ENCODE results near the gene GDPD2.

GDPD2 gene

GRCh38 chrX:70476934-70477733, 54.0 kb downstream of the GDPD2 start:
- no peak for DNase-seq

DNA sequence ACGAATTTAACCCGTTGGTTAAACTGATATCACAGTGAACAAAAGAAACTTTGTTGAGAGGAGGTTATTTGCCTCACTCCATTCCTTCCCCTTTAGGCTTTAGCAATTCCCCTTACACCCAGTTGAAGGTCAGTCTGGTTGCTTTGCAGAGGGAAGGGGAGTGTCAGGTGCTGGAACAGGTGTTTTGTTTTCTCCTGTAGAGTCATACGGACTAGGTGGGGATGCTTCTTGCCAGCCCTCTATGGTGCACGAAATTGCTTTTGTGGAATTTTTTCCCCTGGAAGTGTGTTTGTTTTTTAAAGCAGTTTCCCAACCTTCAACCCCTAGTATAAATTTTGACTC, 54.6 kb downstream of the GDPD2 start:
- DNase-seq, result no peak

DNA sequence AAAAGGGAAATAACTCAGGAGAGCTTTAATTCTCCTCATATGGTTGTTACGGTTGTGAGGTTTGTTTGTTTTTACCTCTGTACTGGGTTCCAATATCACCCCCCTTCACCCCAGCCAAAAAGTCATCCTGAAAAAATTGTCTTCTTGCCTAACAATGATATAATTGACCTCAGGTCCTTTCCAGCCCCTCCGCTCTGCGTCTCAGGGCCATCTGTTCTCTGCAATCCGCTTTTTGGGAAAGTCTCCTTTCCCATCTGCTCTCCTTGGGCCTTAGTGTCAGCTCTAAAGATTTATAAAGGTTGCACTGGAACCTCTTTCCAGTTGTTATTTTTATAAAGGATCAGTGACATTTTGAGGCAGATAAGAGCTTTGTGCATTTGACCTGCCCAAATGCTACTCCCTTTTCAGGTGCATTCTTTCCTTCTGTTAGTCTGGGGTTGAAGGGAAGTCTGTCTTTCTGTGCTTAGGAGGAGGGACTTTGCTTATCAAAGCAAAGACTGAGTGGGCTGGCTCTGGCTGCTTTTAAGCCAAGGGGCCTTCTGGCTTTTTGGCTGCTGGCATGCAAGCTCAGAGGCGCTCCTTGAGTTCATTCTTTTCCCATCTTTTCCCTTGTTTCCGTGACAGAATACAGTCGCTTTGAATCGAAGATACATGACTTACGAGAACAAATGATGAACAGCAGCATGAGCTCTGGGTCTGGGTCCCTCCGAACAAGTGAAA, 55.6 kb downstream of the GDPD2 start:
- DNase-seq, result no peak

DNA sequence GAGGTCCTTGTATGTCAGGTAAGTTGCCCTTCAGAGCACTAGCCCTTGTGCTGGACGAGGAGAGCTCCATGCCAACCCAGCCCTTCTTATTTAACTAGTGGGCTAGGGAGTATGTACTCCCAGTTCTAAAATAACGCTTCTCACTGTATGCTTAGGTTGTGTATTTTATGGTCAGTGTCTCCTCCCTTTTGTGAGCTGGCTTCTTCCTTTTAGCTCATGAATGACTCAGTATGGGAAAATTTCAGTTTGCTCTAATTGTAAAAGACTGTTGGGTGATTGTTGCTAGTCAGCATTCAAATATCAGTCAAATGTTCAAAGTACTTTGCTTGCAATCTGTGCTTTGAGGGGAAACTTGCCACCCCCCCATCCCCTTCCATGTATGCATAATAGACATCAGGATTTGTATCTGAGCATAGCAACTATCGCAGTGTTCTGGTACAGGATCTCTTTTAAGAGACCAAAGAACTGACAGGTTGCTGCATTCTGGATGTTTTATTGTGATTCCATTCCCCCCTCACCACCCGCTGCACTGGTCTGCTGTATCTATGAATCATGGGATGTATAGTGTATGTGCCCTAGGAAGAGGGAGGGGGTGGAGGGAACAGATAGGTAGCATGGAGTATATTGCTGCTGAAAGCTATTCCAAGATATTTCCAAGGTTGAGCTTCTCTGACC, 56.3 kb downstream of the GDPD2 start:
- no peak for DNase-seq

- no peak for DNase-seq
Measured at GRCh38 chrX:70479922-70480659, 57.0 kb downstream of the GDPD2 start.

DNA sequence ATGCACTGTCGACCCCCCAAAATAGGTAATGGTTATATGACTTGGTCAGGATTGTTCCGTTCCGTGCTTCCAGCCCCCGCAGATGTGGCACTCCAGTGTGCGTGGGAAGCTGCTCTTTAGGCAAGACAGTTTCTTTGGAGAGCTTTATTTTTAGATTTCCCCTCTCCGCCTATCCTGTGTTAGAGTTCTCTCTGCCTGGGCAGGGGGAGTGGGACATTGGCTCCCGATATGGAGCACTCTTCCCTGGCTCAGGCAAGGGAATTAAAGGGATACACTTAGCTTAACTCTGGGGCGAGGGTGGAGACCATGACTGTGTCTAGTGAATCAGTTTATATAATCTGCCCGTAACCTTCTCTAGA, 57.5 kb downstream of the GDPD2 start:
- DNase-seq, result no peak

DNA sequence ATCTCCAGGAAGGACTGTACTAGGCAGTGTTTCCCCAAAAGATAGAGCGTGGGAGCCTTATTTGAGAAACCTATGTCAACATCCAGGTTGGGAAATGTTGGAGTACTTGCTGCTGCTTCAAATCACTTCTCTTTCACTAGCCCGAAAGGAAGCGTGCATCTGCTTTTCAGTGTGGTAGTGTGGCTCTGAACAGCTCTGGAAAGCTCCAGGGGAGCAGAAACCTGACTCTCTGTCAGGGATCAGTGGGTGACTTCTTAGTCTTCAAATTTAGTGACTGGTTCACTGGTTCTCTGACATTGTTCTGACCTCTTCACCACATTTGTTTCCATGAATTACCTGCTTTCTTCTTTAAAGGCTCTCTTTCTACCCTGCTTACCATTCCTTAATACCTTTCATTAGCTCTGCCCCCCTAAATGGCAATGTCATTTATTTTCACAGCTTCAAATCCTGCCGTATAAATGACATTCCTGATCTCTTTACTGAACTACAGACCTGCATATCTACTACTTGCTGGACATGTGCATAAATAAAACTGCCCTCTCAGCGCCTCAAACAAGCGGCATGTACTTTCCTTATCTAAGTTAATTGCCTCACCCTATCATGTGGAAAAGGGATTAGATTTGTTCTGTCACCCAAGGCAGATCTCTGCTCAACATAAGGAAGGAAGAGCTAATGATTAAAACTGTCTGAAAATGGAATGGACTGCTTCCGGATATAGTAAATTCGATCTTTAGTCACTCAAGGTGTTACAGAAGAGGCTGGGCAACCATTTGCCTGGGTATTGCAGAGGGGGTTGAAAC, 58.6 kb downstream of the GDPD2 start:
- DNase-seq, result no peak

DNA sequence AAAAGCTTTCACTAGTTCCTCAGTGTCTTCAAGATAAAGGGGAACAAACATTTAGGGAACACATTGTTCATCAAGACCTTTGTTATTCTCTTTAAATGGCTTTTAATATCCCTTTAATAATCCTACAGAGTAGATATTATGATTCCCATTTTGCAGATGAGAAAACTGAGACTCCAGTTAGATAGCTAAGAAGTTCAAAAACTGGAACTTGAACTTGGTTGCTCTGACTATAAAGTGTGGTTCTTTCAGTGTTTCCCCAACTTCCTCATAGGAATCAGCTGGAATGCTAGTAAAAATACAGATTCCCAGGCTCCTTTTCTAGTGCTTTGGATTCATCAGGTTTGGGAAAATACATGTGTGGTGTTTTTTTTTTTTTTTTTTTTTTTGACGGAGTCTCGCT, 59.2 kb downstream of the GDPD2 start:
- no peak for DNase-seq
